Kidney (tissue), 14 donors: ENCODE data around the gene DTX1. TPM values are rescaled to one million over a fixed set of nuclear protein-coding genes. Genes with fewer than 3 reads are reported as not detected.

Source experiments
- DNase-seq, 5 donors: peaks; one replicate each; pipeline ENCODE4 v3.0.0-alpha.2; 2013 to 2020
- FAIRE-seq: peaks from 2 replicates; lab custom pipeline; 2012; peaks lifted over from hg19 to GRCh38; lab: Jason Lieb, UNC
- H3K27ac ChIP-seq, 2 donors: one replicate each; pipeline ENCODE4 v1.7.0; 2013; ENCODE audit warnings: low read depth in 2 of 2, low read length in 2 of 2, inconsistent platforms in 1 of 2
- H3K27me3 ChIP-seq: one replicate; pipeline ENCODE4 v1.7.1; 2013; ENCODE audit warnings: low read length, inconsistent platforms; ENCODE audit not compliant: control insufficient read depth, insufficient read depth
- H3K36me3 ChIP-seq, 3 donors: one replicate each; pipeline versions ENCODE4 v1.7.0 to v1.7.1; 2013; ENCODE audit warnings: low read length in 3 of 3, control low read depth in 1 of 3, inconsistent platforms in 1 of 3; ENCODE audit not compliant: insufficient read depth in 3 of 3, control insufficient read depth in 2 of 3
- H3K4me1 ChIP-seq, 3 donors: one replicate each; pipeline versions ENCODE4 v1.7.0 to v1.7.1; 2013; ENCODE audit warnings: low read length in 3 of 3, inconsistent platforms in 1 of 3, low read depth in 1 of 3; ENCODE audit not compliant: control insufficient read depth in 2 of 3, insufficient read depth in 2 of 3
- H3K4me3 ChIP-seq, 3 donors: one replicate each; pipeline versions ENCODE4 v1.7.0 to v1.8.1; 2013; ENCODE audit warnings: low read length in 3 of 3, control low read depth in 1 of 3, inconsistent platforms in 1 of 3
- H3K9ac ChIP-seq, 3 donors: one replicate each; pipeline versions ENCODE4 v1.7.0 to v1.7.1; 2013; ENCODE audit warnings: low read length in 3 of 3, control low read depth in 1 of 3, inconsistent platforms in 1 of 3
- H3K9me3 ChIP-seq, 3 donors: one replicate each; pipeline versions ENCODE4 v1.7.0 to v1.7.1; 2013; ENCODE audit warnings: low read length in 3 of 3, control low read depth in 1 of 3, inconsistent platforms in 1 of 3; ENCODE audit not compliant: control insufficient read depth in 2 of 3, insufficient read depth in 1 of 3
- intact Hi-C: fragments of 100-400 bp; cut with DNase I; formaldehyde crosslinking; loops from one replicate; pipeline ENCODE4 v1.11.1; 2022
- polyA plus RNA-seq: library from polyadenylated mRNA; stranded (reverse); fragments of 350-450 nt; fragmentation: Illumina TruSeq; extraction: RNeasy Lipid Tissue Mini Kit (QIAGEN cat#74804); gene quantifications from one replicate; pipeline ENCODE4 v1.2.3, GENCODE V29; 2014; ENCODE audit warnings: low read depth, low replicate concordance; ENCODE audit not compliant: insufficient read depth
- total RNA-seq: library from RNA; stranded (reverse); fragmentation: NEBNext Ultra II Directional; extraction: Animal tissue kit (Norgen Biotek cat#: 25700); gene quantifications from one replicate; pipeline ENCODE4 v1.2.1, GENCODE V29; 2021
- TF ChIP-seq, protein P1 (sequence below): IDR thresholded peaks from 3 replicates; pipeline ENCODE4 v1.5.1; 2012; ENCODE audit warnings: mild to moderate bottlenecking, moderate library complexity, borderline replicate concordance; ENCODE audit not compliant: insufficient read depth; ENCODE audit errors: extremely low read depth
- donor health status: control.
- donor health status: control.
- donor health status: control.
- donor health status: control.
- donor health status: control.
- donor health status: DM: yes; HTN: yes; CAD: no.
- donor health status: Normal renal cell carcinoma (clear cell type).

DTX1 gene
- total and polyA plus RNA-seq, 2 donors from 2014 or later = 4.9 to 7.3 TPM

DNA sequence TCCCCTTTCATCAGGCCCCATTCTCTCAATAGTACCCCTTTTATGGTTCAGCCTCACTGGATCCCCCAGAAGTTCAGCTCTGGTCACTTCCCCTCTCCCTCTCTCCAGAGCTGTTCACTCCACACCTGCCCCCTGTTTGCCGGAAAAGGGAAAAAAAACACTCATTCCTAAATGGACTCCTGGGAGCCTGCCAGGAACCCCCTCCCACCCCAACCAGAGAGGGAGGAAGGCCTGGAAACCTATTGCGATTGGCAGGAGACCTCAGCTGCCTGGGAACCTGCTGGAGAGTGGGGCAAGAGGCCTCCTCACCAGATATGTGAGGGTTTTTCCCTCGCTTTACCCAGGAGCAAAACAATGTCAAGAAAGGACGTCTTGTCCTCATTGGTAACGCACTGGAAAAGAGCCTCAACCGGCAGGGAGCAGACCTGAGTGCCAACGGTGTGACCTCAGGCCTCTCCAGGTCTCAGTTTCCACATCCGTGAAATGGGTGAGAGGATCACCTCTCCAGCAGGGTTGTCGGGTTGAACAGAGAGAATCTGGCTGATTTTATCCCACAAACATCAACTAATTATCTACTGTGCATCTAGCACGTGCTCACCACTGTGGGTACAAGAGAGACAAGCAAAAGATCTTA is 4.6 kb downstream of the DTX1 start:
- TF ChIP-seq, protein P1, sequence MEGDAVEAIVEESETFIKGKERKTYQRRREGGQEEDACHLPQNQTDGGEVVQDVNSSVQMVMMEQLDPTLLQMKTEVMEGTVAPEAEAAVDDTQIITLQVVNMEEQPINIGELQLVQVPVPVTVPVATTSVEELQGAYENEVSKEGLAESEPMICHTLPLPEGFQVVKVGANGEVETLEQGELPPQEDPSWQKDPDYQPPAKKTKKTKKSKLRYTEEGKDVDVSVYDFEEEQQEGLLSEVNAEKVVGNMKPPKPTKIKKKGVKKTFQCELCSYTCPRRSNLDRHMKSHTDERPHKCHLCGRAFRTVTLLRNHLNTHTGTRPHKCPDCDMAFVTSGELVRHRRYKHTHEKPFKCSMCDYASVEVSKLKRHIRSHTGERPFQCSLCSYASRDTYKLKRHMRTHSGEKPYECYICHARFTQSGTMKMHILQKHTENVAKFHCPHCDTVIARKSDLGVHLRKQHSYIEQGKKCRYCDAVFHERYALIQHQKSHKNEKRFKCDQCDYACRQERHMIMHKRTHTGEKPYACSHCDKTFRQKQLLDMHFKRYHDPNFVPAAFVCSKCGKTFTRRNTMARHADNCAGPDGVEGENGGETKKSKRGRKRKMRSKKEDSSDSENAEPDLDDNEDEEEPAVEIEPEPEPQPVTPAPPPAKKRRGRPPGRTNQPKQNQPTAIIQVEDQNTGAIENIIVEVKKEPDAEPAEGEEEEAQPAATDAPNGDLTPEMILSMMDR = no peak
- Histone ChIP-seq H3K4me3 (no peak overlapping the region), H3K4me1 (no peaks in the 10 kb centered on the region), H3K27ac (no peak overlapping the region), H3K9me3 (no peaks in the 10 kb centered on the region), H3K36me3 (no peaks in the 10 kb centered on the region), H3K27me3 (no peaks in the 10 kb centered on the region), H3K9ac (no peak overlapping the region)
- peak in 2 of 5 donors; percentile 20 to 23 for DNase-seq
- intact Hi-C loops = no loop called here
- FAIRE-seq = no peak

DNA sequence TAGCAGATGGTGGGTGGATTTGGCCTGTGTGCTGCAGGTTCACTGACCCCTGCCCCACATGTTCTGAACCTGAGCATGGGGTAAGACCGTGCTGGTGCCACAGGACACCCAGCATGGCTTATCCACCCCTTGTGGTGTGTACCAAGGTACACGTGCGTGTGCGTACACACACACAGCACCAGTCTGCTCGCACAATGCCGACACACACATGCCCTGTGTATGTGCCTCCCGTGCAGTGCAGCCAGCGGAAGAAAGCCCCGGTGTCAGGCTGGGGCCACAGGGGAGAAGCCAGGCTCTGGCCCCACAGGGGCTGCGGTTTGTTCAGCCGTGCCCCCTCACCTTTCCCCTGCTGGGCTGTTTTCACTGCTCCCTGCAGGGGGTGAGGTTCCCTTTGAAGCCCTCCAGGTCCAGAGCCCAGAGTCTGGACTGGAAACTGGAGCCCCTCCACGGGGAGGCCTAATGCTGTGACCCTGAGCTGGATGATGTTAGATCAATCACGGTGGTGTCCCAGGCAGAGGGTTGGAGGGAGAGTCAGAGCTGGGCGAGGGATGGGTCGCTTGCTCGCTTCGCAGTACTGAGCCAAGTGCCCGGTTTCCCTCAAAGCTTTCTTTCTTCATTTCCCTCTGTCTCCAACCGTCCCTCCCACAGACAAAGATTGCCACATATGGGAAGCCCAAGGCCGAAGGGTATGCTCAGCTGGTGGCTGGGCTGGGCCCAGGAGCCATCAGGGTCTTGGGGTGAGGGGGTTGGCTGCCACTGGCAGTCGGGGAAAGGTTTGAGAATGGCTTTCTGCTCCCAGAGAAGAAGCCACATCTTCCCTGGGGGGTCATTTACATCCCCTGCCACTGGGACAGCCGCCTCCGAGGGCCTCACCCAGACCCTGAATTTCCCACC is 6.2 kb downstream of the DTX1 start:
- TF ChIP-seq, protein P1 = no peak
- Histone ChIP-seq H3K9ac (no peak overlapping the region), H3K4me1 (no peaks in the 10 kb centered on the region), H3K36me3 (no peaks in the 10 kb centered on the region), H3K9me3 (no peaks in the 10 kb centered on the region), H3K27ac (no peak overlapping the region), H3K27me3 (no peaks in the 10 kb centered on the region), H3K4me3 (no peak overlapping the region)
- no peak for DNase-seq
- FAIRE-seq = no peak
- intact Hi-C loops = no loop called here

DNA sequence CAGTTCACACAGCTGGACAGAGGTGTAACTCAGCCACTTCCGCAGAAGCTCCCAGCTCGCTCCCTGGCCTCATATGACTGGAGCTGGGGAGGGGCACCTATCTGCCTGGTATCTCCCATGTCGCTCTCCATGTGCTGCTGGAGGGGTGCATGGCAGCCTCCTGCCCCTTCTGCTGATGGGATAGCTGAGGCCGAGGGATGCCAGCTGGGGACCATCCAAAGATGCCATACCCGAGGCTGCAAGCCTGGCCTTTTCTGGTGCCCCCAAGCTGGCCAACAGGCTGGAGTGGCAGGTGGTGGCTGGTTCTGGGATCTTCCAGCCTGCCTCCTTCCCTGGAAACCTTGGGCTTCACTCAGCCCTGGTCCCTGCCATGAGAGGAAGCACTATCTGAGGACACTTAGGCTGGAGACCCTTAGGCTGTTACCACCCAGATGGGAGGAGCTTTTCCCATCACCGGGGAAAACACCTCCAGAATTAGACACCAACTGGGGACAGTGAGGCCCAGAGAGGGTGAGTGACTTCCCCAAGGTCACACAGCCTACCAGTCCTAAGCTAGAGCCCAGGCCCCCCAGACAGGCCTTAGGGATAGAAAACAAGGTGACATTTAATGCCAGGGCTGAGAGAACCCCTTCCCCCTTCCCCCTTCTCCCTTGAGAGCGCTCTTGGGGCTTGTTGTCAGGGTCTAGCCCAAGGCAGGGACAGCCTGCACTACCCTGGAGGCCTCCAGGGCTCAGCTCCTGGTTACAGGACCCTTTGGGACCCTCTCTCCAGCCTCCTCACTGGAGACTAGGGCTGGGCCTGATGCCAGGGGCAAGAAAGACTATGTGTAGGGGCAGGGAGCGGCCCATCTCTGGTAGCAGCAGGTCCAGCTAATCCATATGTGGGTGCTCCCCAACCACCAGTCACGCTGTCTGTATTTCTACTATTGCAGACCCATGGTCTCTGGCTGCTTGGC is 7.1 kb downstream of the DTX1 start:
- DNase-seq = no peak
- intact Hi-C loops = no loop called here
- Histone ChIP-seq H3K27ac (no peak overlapping the region), H3K4me3 (no peak overlapping the region), H3K27me3 (no peaks in the 10 kb centered on the region), H3K9ac (no peak overlapping the region), H3K36me3 (no peaks in the 10 kb centered on the region), H3K9me3 (no peaks in the 10 kb centered on the region), H3K4me1 (no peaks in the 10 kb centered on the region)
- TF ChIP-seq, protein P1 = no peak
- FAIRE-seq = no peak
